Trophoblast cell (in vitro differentiated cells and primary cell): Measurements from ENCODE around the gene SNRK.

Experiments
- DNase-seq, 2 donors: peaks; one replicate each; pipeline ENCODE4 v3.0.0-alpha.2; 2016
- H2AFZ ChIP-seq: 2 replicates; pipeline ENCODE4 v1.6.1; 2013; ENCODE audit warnings: low read length, moderate library complexity, mild to moderate bottlenecking; ENCODE audit not compliant: insufficient read depth, poor library complexity
- H2AK5ac ChIP-seq: 2 replicates; pipeline ENCODE4 v1.6.1; 2013; ENCODE audit warnings: mild to moderate bottlenecking, low read length
- H2BK120ac ChIP-seq: 2 replicates; pipeline ENCODE4 v1.6.1; 2013; ENCODE audit warnings: low read length, mild to moderate bottlenecking, moderate library complexity; ENCODE audit not compliant: insufficient read depth, poor library complexity
- H2BK12ac ChIP-seq: 2 replicates; pipeline ENCODE4 v1.6.1; 2013; ENCODE audit warnings: mild to moderate bottlenecking, low read length, moderate library complexity
- H2BK5ac ChIP-seq: 2 replicates; pipeline ENCODE4 v1.6.1; 2013; ENCODE audit warnings: low read length, low read depth, moderate library complexity, mild to moderate bottlenecking; ENCODE audit not compliant: poor library complexity
- H3K14ac ChIP-seq: 2 replicates; pipeline ENCODE4 v1.6.1; 2013; ENCODE audit warnings: mild to moderate bottlenecking, low read length
- H3K18ac ChIP-seq: 2 replicates; pipeline ENCODE4 v1.6.1; 2013; ENCODE audit warnings: mild to moderate bottlenecking, low read length
- H3K23ac ChIP-seq: 2 replicates; pipeline ENCODE4 v1.6.1; 2013; ENCODE audit warnings: low read length
- H3K27ac ChIP-seq: 2 replicates; pipeline ENCODE4 v1.5.1; 2013; ENCODE audit warnings: low read depth, mild to moderate bottlenecking, inconsistent platforms, low read length, moderate library complexity
- H3K27me3 ChIP-seq: 2 replicates; pipeline ENCODE4 v1.6.1; 2013; ENCODE audit warnings: inconsistent platforms, mild to moderate bottlenecking, low read length, moderate library complexity; ENCODE audit not compliant: insufficient read depth
- H3K36me3 ChIP-seq, 2 experiments: 1 replicate in 1 of 2; 2 replicates in 1 of 2; pipeline ENCODE4 v1.6.1; 2013; ENCODE audit warnings: low read length in 2 of 2, mild to moderate bottlenecking in 2 of 2, moderate library complexity in 1 of 2; ENCODE audit not compliant: insufficient read depth in 2 of 2, control insufficient read depth in 1 of 2
- H3K4ac ChIP-seq: 2 replicates; pipeline ENCODE4 v1.6.1; 2013; ENCODE audit warnings: low read depth, mild to moderate bottlenecking, low read length, moderate library complexity
- H3K4me1 ChIP-seq, 2 experiments: 1 replicate in 1 of 2; 2 replicates in 1 of 2; pipeline ENCODE4 v1.6.1; 2013; ENCODE audit warnings: low read length in 2 of 2, mild to moderate bottlenecking in 2 of 2, moderate library complexity in 1 of 2; ENCODE audit not compliant: insufficient read depth in 2 of 2, control insufficient read depth in 1 of 2
- H3K4me2 ChIP-seq: 2 replicates; pipeline ENCODE4 v1.6.1; 2013; ENCODE audit warnings: inconsistent platforms, mild to moderate bottlenecking, low read length, moderate library complexity
- H3K4me3 ChIP-seq: 2 replicates; pipeline ENCODE4 v1.5.1; 2013; ENCODE audit warnings: mild to moderate bottlenecking, low read depth, low read length, inconsistent platforms
- H3K79me1 ChIP-seq: one replicate; pipeline ENCODE4 v1.6.1; 2013; ENCODE audit warnings: low read length
- H3K79me2 ChIP-seq: 2 replicates; pipeline ENCODE4 v1.6.1; 2013; ENCODE audit warnings: low read length, mild to moderate bottlenecking; ENCODE audit not compliant: control insufficient read depth, insufficient read depth, poor library complexity
- H3K9ac ChIP-seq: 2 replicates; pipeline ENCODE4 v1.6.1; 2013; ENCODE audit warnings: mild to moderate bottlenecking, low read length
- H3K9me3 ChIP-seq: 2 replicates; pipeline ENCODE4 v1.6.1; 2013; ENCODE audit warnings: low read depth, mild to moderate bottlenecking, control low read depth, inconsistent platforms, low read length; ENCODE audit not compliant: insufficient read depth
- H4K12ac ChIP-seq: 2 replicates; pipeline ENCODE4 v1.6.1; 2013; ENCODE audit warnings: low read depth, mild to moderate bottlenecking, low read length, moderate library complexity
- H4K8ac ChIP-seq: 2 replicates; pipeline ENCODE4 v1.6.1; 2013; ENCODE audit warnings: low read depth, mild to moderate bottlenecking, low read length, moderate library complexity
- H4K91ac ChIP-seq: one replicate; pipeline ENCODE4 v1.6.1; 2013; ENCODE audit warnings: low read depth, mild to moderate bottlenecking, low read length, moderate library complexity
- WGBS: extraction: QIAGEN DNeasy Blood & Tissue Kit; methylation state at CpG from one replicate; pipeline ENCODE4 v1.1.7; 2013; ENCODE audit warnings: missing lambda C conversion rate; ENCODE audit not compliant: insufficient read length, insufficient coverage; ENCODE audit errors: extremely low coverage; 5-methylcytosine and 5-hydroxymethylcytosine counted together

Gene SNRK

GRCh38 chr3:43348852-43349574 is 62.7 kb downstream of the SNRK start:
- Histone ChIP-seq H3K18ac (no peak overlapping the region), H3K79me2 (no peaks in the 10 kb centered on the region), H3K4ac (no peak overlapping the region), H3K27me3 (no peaks in the 10 kb centered on the region), H2AK5ac (no peak overlapping the region), H3K23ac (no peak overlapping the region), H4K8ac (no peak overlapping the region), H2BK12ac (no peak overlapping the region), H3K4me2 (no peak overlapping the region), H3K9ac (no peak overlapping the region), H2BK120ac (no peak overlapping the region), H3K9me3 (no peaks in the 10 kb centered on the region), H2BK5ac (no peak overlapping the region), H3K4me1 (no peaks in the 10 kb centered on the region), H3K4me3 (no peak overlapping the region), H2AFZ (no peak overlapping the region), H4K91ac (no peak overlapping the region), H3K79me1 (no peaks in the 10 kb centered on the region), H3K27ac (no peak overlapping the region), H3K36me3 (peaks cover 19 to 21% of the 10 kb centered on the region in 2 experiments), H3K14ac (no peak overlapping the region), H4K12ac (no peak overlapping the region)
- peak in 1 of 2 donors; percentile 34 for DNase-seq
- WGBS, result no CpG with 5 or more reads among the region's 4 CpGs

GRCh38 chr3:43349716-43350115 is 63.4 kb downstream of the SNRK start:
- Histone ChIP-seq H2BK120ac (no peak overlapping the region), H3K14ac (no peak overlapping the region), H2BK12ac (no peak overlapping the region), H3K4me3 (no peak overlapping the region), H4K91ac (no peak overlapping the region), H4K12ac (no peak overlapping the region), H2AK5ac (no peak overlapping the region), H3K4me2 (no peak overlapping the region), H3K27ac (no peak overlapping the region), H3K9me3 (no peaks in the 10 kb centered on the region), H3K36me3 (peaks cover 19 to 21% of the 10 kb centered on the region in 2 experiments), H3K9ac (no peak overlapping the region), H3K23ac (no peak overlapping the region), H3K4me1 (no peaks in the 10 kb centered on the region), H3K27me3 (no peaks in the 10 kb centered on the region), H3K4ac (no peak overlapping the region), H2BK5ac (no peak overlapping the region), H2AFZ (no peak overlapping the region), H3K79me1 (no peaks in the 10 kb centered on the region), H4K8ac (no peak overlapping the region), H3K79me2 (no peaks in the 10 kb centered on the region), H3K18ac (no peak overlapping the region)
- no peak for DNase-seq
- no CpG with 5 or more reads among the region's 3 CpGs for WGBS

- H2AFZ ChIP-seq, result no peak overlapping the region
- H2AK5ac ChIP-seq, result no peak overlapping the region
- H3K36me3 ChIP-seq, result peaks cover 5 to 6% of the 10 kb centered on the region in 2 experiments
- H3K9me3 ChIP-seq, result no peaks in the 10 kb centered on the region
- no peak overlapping the region for H3K4me2 ChIP-seq
- H2BK5ac ChIP-seq, result no peak overlapping the region
- no peak overlapping the region for H3K14ac ChIP-seq
- H3K18ac ChIP-seq, result no peak overlapping the region
- H4K12ac ChIP-seq, result no peak overlapping the region
- H4K91ac ChIP-seq, result no peak overlapping the region
- H4K8ac ChIP-seq, result no peak overlapping the region
- no peak overlapping the region for H3K9ac ChIP-seq
- no peaks in the 10 kb centered on the region for H3K4me1 ChIP-seq
- no peaks in the 10 kb centered on the region for H3K79me1 ChIP-seq
- no peak overlapping the region for H3K4me3 ChIP-seq
- no peak overlapping the region for H3K27ac ChIP-seq
- H3K27me3 ChIP-seq, result no peaks in the 10 kb centered on the region
- H3K4ac ChIP-seq, result no peak overlapping the region
- WGBS, result no CpG with 5 or more reads among the region's 1 CpG
- no peaks in the 10 kb centered on the region for H3K79me2 ChIP-seq
- H2BK12ac ChIP-seq, result no peak overlapping the region
- no peak overlapping the region for H3K23ac ChIP-seq
- no peak overlapping the region for H2BK120ac ChIP-seq
- no peak for DNase-seq
Measured at GRCh38 chr3:43353393-43353792, 67.1 kb downstream of the SNRK start.

GRCh38 chr3:43353923-43354670 is 67.8 kb downstream of the SNRK start:
- Histone ChIP-seq H3K9me3 (no peaks in the 10 kb centered on the region), H3K4me1 (no peaks in the 10 kb centered on the region), H2BK12ac (no peak overlapping the region), H3K27me3 (no peaks in the 10 kb centered on the region), H3K14ac (no peak overlapping the region), H3K79me2 (no peaks in the 10 kb centered on the region), H2BK5ac (no peak overlapping the region), H3K18ac (no peak overlapping the region), H4K91ac (no peak overlapping the region), H4K12ac (no peak overlapping the region), H4K8ac (no peak overlapping the region), H3K79me1 (no peaks in the 10 kb centered on the region), H3K4me3 (no peak overlapping the region), H3K27ac (no peak overlapping the region), H3K23ac (no peak overlapping the region), H3K36me3 (peaks cover 2 to 3% of the 10 kb centered on the region in 2 experiments), H2AK5ac (no peak overlapping the region), H2AFZ (no peak overlapping the region), H3K4ac (no peak overlapping the region), H3K9ac (no peak overlapping the region), H2BK120ac (no peak overlapping the region), H3K4me2 (no peak overlapping the region)
- WGBS, result no CpG with 5 or more reads among the region's 4 CpGs
- DNase-seq, result no peak
